C4-2B (cell line): Measurements from ENCODE around the gene MIPOL1.

Source experiments
- ZFX ChIP-seq: fragments of 450-650 bp; IDR thresholded peaks from 2 replicates; pipeline ENCODE4 v1.6.1; 2017
- TF ChIP-seq, protein P1 (sequence below): fragments of 450-650 bp; conservative IDR thresholded peaks from 2 replicates; pipeline ENCODE4 v1.5.1; 2017; ENCODE audit warnings: mild to moderate bottlenecking

DNA sequence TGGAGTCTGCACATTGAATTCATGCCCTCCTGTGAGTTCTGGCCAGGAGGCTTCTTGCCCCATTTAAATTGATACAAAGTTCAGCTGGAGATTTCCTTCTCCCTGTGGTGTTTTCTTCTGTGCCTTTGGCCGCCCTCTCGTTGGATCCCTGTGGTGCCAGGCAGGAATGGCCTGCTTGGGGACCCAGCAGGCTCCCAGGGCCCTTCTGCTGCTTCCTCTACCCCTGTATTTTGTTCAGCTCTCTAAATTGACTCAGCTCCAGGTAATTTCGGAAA lies 200.1 kb downstream of the MIPOL1 start:
- TF ChIP-seq, protein P1, sequence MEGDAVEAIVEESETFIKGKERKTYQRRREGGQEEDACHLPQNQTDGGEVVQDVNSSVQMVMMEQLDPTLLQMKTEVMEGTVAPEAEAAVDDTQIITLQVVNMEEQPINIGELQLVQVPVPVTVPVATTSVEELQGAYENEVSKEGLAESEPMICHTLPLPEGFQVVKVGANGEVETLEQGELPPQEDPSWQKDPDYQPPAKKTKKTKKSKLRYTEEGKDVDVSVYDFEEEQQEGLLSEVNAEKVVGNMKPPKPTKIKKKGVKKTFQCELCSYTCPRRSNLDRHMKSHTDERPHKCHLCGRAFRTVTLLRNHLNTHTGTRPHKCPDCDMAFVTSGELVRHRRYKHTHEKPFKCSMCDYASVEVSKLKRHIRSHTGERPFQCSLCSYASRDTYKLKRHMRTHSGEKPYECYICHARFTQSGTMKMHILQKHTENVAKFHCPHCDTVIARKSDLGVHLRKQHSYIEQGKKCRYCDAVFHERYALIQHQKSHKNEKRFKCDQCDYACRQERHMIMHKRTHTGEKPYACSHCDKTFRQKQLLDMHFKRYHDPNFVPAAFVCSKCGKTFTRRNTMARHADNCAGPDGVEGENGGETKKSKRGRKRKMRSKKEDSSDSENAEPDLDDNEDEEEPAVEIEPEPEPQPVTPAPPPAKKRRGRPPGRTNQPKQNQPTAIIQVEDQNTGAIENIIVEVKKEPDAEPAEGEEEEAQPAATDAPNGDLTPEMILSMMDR: no peak
- no peak for TF ChIP-seq ZFX
